Left forelimb (tissue), 1 donor: ENCODE results near the gene COX7A2L.
"Not testable (repeated sequence)": the region's sequence is repeated elsewhere in the genome, so short reads cannot be mapped to it uniquely, and the experiment has no call there.

ENCODE experiments used
- DNase-seq: peaks from one replicate; pipeline ENCODE4 v3.0.0-alpha.2; 2018; ENCODE audit warnings: low spot score

The COX7A2L gene

DNA sequence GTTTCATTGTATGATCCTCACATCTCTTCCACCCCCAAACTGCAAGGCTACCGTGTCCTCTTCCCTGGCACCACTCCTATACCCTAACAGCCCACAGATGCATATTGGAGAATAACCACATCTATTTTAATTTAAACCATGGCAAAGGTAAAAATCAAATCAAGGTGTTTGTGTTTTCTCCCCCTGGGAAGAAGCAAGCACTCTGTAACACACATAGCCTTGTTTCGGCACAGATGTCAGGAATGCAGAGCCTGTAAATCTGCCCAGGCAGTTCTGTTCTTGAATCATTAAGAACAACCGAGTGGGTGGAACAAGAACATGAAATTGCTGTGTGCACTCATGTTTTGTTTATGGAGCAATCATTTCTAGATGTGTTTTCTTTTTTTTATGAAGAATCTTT, 6.8 kb upstream of the COX7A2L start:
- DNase-seq, result no peak

DNA sequence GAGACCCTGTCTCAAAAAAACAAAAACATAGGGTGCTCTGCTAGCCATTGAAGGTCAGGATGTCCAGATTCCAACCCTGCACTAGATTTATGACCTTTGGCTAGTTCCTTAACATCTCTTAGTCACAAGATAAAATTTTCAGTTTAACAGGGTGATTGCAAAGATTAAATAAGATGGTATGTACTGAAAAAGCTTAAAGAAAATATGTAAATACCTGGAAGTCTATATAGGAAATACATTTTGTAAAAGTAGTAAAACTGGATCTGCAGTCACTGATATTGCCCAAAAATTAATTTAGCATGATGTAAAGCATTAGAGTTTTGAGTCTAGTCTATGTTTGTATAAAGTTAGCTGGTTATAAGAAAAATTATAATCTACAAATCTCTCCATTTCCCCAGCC, 5.4 kb upstream of the COX7A2L start:
- DNase-seq, result no peak

- no peak for DNase-seq
Observed at GRCh38 chr2:42364658-42365057, 3.6 kb upstream of the COX7A2L start.

- DNase-seq, result no peak
Observed at GRCh38 chr2:42363413-42363812, 2.4 kb upstream of the COX7A2L start.

DNA sequence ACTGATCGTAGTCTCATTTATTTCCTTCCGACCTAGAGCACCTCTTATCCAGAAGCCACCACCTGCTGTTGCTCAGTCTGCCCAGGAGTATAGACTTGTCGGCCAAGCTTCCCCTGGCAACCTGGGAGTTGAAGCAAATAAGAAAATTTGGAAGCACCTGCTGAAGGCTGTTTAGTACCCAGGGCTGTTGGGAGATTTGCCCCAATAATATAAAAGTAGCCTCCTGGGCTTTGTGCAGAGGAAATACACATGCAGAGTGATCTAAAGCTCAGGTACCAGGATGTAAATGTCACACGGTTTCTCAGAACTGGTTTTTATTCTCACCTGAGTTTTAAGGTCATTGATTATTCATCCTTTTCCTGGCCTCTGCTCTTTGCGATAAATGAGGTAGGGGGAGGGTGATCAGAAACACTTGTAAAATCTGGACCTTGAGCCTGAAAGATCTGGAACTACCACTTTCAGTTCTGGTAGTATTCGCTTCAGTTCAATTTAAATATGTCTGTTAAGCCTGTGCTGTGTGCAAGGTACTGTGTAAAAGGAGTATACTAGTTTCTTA, 789 bp upstream of the COX7A2L start:
- no peak for DNase-seq

DNA sequence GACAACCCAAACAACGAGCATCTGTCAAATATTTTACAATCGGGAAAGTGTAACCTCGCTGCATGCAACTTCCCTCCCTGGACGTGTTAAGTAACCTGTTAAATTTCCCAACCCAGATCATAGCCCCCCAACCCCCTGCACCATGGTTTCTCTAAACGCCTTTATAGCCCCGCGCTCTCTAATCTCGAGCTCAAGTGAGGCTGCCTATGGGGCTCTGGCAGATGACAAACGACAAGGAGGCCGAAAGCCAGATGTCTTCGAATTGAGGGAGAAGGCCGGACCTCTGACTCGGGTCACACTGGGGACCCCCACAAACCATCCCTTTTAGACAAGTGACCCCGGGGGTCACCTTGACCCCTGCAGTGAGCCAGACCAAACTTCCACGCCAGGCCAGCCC, 526 bp downstream of the COX7A2L start:
- DNase-seq, result no peak

GRCh38 chr2:42359965-42360483, 993 bp downstream of the COX7A2L start:
- no peak for DNase-seq

- no peak for DNase-seq
Observed at GRCh38 chr2:42359304-42359964, 1.6 kb downstream of the COX7A2L start.

DNA sequence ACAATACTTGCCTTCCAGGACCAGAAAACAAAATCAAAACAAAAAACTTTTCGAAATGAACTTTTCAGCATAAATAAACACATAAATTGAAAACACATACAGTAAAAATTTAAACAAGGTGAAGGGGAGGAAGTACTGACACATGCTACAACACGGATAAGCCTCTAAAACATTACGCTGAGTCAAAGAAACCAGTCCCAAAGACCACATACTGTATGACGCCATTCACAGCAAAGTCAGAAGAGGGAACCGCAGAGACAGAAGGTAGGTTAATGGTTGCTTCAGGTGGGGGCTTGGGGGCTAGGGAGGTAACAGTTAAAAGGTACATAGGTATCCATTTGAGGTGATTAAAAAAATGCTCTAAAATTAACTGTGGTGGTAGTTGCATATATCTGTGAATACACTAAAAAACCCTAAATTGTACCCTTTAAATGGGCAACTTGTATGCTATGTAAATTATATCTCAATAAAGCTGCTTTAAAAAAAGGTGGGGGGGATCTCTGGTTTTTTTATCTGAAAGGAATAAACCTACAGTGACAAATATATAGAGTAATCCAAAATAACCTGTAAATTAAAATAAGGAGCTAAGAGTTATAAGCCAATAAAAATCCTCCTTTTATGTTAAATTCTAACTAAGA, 7.1 kb downstream of the COX7A2L start:
- no peak for DNase-seq

GRCh38 chr2:42351864-42352263, 9.2 kb downstream of the COX7A2L start:
- DNase-seq, result no peak

- no peak for DNase-seq
Observed at GRCh38 chr2:42350434-42351063, 10.5 kb downstream of the COX7A2L start.

DNA sequence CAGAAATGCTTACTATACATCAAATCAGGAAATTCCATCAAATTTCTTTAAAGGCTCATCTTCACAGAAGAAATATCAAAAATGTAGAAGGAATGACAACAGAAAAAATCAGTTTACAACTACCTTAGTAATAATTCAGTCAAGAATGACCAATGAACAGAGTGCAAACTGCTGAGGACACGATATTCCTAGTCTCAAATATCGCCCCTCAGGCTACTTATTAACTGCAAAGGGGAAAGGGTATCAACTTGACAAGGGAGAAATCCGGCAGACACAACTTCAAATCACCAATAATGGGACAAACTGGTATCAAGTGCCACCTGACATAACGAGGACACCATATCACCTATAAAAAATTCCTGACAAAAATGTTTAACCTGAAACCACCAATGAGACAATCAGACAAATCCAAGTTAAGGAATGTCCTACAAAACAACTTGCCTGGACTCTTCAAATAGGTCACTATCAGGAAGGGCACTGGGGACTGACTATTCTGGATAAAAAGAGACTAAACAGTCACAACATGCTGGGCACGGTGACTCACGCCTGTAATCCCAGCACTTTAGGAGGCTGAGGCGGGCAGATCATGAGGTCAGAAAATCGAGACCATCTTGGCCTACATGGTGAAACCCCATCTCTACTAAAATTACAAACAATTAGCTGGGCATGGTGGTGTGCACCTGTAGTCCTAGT, 12.8 kb downstream of the COX7A2L start:
- DNase-seq, result no peak

DNA sequence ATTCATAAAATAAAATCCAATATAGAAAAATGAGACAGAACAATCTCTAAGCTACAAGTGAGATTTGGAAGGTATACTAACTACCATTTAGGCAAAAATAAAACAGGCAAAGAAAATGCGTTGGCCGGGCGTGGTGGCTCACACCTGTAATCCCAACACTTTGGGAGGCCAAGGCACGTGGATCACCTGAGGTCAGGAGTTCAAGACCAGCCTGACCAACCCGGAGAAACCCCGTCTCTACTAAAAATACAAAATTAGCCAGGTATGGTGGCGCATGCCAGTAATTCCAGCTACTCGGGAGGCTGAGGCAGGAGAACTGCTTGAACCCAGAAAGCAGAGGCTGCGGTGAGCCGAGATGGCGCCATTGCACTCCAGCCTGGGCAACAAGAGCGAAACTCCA, 13.5 kb downstream of the COX7A2L start:
- DNase-seq, result not testable (repeated sequence)

- DNase-seq, result not testable (repeated sequence)
Observed at GRCh38 chr2:42346856-42347255, 14.2 kb downstream of the COX7A2L start.

DNA sequence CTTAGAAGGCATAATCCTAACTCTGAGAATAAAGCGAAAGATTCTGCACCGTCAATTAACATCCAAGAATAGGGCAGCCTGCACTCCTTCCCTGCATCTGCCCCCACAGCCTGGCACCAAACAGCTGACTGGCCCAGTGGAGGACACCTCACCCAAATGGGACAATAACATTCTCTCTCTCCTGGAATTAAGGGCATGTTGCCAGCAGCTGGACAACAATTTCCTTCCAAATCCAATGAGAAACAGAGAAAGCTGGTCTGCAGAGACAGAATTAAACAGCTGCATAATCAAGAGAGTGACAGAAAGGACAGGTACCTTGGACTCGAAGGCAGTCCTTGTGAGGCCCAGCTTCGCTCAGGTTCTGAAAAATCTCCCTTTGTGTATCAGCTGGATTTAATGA, 15.0 kb downstream of the COX7A2L start:
- DNase-seq, result no peak

DNA sequence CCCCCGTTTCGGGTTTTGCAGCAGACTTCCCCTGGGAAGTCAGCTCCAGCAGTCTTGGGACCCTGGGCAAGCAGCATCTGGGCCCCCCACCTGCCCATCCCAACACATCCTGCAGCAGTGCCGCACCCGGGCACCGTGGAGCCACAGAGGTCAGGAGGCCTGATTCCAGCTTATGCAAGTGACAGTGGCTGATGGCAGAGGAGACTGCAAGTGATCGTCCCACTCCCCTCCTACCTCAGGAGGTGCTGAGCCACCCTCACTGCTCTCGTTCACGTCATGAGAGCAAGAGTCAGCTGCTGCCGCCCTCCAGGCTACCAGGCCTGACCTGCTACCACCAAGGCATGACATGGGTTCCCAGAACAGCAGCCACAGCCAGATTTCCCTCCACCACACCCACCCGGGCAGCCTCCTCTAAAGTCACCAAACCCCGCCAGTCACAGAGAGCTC, 18.2 kb downstream of the COX7A2L start:
- DNase-seq, result no peak

DNA sequence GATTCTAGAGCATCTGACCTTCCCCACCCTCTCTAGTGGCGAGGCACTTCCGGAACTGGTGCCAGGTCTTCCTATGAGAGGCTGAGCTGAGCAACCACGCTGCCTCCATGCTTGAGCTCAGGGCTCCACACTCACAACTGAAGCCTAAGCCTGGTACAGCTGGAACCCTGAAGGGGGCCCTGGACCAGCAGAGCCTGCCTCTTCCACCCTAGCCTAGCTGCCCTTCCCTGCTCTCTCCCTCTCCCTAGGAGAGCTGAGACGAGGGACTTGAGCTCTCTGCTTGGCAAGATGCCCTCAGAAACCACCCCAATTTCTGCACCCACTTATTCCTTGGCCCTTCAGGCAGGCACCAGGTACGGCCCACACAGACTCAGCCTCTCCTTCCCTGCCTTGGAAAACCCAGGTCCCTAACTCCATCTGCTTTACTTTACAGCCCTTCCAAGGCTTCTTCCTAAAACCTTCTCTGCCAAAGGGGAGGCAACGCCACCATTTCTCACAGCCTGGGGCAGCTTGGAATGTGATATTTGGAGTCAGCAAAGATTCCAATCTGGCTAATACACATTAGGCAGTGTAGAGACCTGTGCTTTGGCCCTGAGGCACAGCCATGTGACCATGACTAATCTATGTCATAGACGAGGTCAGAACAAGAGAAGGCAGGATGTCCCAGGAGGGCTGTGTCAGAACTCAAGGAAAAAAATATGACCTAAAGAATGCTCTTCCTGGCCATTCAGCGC, 18.8 kb downstream of the COX7A2L start:
- no peak for DNase-seq

DNA sequence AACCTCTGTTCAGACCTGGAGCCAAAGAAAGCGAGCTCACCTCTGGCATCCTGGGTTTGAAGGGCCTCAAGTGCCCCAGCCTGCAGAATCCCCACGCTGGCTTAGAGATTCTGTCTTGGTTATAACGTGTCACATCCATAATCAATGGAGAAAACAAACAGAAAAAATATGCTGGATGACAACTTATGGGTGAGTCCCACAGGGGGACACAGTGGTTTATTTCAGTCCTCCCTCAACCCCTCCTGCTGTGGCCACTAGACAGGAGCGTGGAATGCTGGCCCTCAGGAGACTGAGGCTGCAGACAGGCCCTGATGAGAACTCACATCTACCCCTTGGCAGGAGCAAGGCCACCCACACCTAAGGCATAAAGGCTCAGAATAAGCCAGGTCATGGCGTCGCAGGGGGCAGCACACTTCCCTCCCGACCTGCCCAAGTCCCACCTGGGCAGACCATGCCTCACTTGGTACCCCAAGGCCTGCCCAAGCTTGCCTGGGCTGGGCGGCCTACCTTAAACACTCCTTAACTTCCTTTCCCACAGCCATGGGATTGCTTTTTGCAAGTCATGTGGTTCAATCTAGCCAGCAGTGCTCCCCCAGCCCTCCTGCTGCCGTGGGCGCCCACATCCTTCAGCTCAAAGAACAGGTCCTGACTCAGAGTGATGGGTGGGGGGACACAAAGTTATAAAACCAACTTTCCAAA, 19.9 kb downstream of the COX7A2L start:
- DNase-seq, result no peak

DNA sequence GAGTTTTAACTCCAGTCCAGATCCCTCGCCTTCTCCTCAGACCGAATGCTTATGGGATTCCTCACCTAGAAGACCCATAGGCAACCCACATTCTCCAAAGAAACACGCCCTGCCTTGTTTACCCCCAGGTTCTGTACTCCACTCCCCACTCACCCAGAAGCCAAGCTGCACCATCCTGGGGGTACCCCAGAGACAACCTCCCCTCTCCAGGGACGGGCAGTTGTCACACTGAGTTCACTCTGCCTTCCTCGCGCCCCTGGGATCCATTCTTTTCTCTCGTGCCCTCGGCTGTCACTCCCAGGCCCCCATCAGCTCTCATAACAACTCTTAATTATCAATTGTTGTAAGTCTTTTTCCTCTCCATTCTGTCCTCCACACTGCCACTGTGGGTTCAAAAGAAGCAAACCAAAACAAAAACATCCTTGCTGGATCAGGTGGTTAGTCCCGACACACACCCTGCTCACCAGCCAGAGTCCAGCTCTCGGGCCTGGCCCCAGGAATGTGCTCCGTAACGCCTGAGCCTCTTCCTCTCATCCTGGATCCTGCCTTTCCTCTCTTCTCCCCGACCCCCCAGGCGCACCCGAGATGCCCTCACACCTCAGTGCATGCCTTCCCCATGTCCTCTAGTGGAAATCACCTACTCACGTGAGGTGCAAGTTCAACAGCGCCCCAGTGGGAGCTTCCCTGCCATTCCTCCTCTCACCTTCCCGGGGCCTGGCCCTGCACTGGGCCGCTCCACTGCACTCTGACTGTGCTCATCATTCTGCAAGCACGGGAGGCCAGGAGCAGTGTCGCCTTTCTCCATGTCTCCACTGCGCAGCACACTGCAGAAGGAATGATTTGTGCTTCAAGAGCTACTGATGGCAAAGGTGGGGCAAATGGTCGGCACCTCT, 20.7 kb downstream of the COX7A2L start:
- no peak for DNase-seq
